GM19193 (cell line): Measurements from ENCODE around the gene CACNA1C.

Source experiments
- POLR2A ChIP-seq: IDR thresholded peaks from 4 replicates; pipeline ENCODE4 v1.6.1; 2011; ENCODE audit not compliant: insufficient read depth, insufficient read length; ENCODE audit errors: extremely low read depth

Gene CACNA1C

DNA sequence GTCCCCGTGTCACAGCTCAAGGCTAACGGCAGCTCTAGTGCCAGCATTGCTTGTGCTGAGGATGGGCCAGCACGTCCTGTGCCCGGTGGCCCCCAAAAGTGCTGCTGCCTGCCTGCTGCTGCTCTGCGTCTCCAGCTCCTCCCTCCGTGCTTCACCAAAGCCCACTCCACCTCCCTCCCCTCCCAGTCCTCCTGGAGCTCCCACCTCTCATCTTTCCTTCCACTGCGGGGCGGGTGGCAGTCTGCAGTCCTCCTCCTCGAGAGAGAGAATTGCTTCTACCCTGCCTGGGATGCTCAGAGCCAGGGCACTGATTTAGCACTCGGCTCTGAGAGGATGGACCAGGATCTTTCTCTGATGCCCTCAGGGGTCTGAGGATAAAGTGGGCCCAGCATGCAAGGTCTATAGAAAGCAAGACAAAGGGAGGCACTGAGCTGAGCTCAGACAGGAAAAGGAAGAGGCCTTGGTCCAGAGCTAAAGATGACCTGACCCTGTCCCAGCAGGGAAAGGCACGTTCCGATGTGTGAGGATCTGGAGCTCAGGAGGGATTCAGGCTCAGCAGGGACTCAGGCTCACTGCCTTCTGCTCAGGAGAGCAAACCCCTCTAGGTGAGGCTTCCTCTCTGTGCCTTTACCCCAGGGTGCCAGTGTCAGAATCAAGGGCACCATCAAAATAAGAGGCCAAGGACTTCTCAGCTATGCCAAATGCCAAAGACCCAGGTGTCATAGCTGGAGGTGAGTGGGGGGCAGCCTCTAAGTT lies 628.8 kb downstream of the CACNA1C start:
- TF ChIP-seq POLR2A, result no peak

DNA sequence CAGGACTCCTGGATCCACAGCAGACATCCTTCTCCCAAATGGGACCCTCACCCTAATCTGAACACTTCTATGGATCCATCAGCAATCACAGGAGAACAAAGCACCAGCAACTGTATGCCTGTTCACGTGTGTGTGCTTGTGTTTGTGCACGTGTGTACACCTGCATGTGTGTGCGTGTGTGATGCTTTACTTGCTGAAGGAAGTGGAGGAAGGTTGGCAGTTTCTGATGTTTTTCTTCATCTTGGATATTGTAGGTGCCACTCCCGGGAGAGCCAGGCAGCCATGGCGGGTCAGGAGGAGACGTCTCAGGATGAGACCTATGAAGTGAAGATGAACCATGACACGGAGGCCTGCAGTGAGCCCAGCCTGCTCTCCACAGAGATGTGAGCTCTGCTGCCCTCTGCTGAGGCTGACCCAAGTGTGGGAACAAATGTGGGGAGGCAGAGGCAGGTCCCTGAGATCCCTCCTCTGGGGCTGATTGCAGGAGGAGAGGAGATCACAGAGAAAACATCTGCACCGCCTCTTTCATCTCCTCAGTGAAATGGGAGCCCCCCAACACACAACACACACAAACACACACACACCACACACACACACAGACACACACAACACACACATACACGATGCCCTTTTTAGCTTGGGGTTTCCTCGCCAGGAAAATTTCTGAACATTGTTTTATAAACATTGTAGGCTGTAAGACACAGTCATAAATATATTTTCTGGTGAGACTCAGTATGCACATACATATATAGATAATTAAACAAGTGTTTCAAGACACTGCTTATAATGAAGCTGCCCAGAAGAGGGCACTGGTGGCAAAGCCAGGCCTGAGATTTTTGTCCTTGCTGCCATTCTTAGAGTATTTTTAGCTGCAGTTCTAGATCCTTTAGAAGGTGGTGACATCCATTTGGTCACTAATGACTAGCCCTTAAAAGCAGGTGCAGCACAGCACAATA lies 629.8 kb downstream of the CACNA1C start:
- TF ChIP-seq POLR2A, result no peak

DNA sequence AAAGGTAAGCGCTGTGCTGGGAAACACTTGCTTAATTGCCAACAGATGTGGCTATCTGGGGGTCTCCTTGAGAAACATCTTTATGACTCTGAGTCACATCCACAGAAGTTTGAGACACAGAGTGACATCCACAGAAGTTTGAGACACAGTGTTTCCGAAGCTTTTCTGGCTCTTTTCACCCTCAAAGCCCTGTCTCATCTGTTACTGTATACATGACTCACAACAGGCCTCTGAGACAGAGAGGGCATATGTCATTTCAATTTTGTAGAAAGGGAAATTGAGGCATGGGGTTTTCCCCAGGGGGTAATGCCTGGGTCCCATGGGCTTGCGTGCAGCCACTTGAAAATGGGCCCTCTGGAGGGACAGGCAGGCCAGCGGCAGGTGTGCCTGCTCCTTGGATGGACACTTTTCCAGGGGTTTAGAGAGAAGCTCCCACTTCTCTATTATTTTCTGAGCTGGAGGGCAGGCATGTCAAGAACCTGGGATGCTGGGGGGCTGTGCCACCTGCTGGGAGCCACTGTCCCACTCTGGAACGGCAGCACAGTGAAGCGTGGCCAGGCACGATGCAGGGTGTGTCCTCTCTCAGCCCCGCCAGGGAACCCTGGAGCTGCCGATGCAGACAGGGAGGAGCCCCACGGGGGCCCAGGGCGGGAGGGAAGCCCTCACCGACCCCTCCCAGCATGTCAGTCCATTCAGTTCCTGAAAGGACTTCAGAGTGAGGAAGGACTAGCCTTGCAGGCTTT lies 630.7 kb downstream of the CACNA1C start:
- TF ChIP-seq POLR2A, result no peak

DNA sequence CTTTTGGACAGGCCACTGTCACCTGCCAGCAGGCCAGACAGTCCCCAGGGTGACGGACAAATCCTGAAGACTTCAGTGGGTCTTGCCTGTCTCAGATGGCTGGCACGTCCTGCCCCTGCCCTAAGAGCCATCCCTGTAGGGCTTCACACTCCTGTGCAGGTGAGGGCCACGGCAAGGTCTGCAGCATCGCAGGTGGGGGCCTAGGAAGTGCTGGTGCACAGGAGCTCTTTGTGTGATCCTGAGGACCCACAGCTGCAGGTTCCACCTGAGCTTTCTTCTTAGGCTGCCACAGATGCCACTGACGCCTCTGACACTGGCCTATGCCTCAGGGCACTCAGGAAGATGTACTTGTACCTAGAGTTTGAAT lies 633.5 kb downstream of the CACNA1C start:
- no peak for TF ChIP-seq POLR2A

DNA sequence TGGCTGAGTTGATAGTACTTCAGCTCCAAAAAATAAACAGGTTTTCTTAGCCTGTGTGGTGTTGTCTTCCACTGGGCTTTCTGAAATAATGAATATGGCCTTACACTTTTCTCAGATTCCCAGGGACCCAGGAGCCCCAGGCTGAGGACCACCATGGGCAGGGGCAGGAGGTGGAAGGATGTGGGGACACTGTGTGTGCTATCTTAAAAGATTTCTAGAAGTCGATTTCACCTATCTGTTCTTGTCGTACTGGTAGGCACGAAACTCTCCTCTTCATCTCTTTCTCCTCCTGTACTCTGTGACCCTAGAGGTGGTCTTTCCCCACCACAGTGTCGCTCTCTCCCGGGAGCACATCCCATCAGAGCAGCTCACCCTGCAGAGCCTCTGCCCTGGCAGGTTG lies 634.3 kb downstream of the CACNA1C start:
- TF ChIP-seq POLR2A, result no peak

DNA sequence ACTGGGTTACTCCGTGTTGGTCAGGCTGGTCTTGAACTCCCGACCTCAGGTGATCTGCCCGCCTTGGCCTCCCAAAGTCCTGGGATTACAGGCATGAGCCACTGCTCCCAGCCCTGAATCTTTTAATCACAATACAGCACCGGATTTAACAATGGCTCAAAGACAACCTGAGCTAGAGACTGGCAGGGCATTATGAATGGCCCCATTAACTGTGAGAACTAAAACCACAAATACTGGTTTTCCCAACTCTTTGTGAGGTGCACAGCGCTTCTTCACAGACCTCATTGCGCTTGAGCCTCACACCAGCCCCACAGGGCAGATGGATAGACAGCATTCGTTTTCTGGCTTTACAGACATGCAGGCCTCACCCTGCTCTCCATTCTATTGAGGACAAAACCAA lies 634.9 kb downstream of the CACNA1C start:
- TF ChIP-seq POLR2A, result no peak

DNA sequence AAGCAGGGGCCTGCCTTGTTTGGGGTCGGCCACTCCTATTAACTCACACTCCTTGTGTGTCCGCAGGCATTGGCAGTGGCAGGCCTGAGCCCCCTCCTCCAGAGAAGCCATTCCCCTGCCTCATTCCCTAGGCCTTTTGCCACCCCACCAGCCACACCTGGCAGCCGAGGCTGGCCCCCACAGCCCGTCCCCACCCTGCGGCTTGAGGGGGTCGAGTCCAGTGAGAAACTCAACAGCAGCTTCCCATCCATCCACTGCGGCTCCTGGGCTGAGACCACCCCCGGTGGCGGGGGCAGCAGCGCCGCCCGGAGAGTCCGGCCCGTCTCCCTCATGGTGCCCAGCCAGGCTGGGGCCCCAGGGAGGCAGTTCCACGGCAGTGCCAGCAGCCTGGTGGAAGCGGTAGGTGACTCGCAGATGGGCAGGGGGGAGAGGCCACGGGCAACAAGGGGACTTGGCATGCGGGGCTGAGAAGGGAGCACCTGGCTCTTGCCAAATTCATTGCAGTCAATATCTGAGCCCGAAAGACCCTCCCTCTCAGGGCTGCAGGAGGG lies 635.7 kb downstream of the CACNA1C start:
- TF ChIP-seq POLR2A, result no peak

DNA sequence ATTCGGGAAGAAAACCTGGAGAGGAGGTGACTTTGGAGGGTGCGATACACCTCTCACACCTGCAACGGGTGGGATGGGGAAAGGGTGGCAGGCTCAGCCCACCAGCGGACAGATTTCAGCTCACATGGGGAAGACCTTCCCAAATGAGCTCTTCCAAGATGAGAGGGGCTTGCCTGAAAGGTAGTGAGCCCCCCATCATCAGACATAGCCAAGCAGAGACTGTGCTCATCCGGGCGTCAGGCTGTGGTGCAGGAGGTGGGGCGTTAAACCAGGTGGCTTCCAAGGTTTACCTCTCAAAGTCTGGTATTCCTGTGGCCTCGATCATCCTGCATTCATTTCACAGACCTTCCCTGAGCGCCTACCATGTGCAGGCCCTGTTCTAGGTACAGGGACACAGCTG lies 636.6 kb downstream of the CACNA1C start:
- TF ChIP-seq POLR2A, result no peak

DNA sequence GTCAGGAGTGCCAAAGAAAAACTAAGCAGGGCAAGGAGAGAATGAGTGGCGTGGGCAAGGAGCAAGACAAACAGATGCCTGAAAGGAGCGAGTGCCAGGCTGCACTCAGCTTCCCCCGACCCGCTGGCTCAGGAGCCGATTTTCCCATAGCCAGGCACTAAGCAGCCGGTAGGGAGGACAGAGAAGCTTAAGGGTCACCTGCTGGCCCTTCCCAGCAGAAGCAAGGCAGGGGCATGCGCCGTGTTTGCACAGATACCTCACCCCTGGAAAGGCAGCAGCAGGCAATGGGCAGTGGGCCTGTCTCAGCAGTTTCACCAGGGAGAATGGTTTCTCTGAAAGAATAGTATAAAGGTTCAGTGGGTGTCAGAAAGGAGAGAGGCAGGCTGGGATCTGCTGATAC lies 637.1 kb downstream of the CACNA1C start:
- no peak for TF ChIP-seq POLR2A

DNA sequence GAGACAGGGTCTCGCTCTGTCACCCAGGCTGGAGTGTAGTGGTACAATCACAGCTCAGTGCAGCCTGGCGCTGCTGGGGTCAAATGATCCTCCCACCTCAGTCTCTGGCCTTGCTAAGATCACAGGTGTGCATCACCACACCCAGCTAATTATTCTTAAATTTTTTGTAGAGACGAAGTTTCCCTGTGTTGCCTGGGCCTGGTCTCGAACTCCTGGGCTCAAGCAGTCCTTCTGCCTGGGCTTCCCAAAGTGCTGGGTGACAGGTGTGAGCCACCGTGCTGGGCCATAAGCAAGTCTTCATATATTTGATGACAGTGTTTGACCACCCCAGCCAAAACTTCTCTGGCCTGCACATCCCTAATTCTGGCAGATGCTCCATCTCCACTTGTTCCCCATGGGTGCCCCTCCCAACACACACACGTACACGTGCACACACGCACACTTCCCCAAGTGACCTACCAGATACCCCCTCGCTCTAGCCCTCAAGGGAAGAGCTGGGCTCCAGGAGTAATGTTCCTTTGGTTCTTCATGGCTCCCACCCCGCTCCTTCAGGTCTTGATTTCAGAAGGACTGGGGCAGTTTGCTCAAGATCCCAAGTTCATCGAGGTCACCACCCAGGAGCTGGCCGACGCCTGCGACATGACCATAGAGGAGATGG lies 637.7 kb downstream of the CACNA1C start:
- TF ChIP-seq POLR2A, result no peak

DNA sequence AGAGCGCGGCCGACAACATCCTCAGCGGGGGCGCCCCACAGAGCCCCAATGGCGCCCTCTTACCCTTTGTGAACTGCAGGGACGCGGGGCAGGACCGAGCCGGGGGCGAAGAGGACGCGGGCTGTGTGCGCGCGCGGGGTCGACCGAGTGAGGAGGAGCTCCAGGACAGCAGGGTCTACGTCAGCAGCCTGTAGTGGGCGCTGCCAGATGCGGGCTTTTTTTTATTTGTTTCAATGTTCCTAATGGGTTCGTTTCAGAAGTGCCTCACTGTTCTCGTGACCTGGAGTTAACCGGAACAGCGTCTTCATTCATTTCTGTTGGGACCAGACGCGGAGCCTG lies 638.2 kb downstream of the CACNA1C start:
- no peak for TF ChIP-seq POLR2A

DNA sequence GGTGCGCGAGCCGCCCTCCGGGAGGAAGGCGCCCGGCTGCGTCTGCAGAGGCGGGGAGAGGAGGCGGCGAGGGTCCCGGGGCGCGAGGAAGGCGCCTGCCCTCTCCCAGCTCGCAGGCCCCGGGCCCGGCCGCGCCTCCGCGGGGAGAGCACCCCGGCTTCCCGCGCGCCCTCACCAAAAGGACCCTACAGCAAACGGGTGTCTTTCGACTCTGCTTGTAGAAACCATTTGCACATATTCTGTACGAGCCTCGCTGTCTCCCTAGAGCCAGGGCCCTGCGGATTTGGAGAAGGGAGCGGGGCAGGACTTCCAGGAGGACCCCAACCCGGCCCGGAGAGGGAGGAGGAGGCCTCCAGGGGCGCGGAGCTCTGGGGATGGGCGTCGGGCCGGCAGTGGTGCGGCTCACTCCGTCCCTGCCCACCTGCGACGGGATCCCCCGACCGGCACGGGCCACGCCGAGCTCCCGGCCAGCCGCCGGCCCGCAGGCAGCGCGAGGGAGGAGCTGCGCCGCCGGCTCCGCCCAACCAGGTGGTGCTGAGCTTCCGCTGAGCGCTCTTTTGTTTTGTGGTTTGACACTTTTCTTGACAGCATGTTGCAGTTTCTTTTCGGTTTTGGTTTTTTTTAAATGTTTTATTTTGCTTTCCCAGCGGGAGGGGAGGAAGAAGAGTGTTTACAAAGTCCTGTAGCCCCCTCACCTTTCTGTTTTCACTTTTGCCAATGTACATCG lies 638.7 kb downstream of the CACNA1C start:
- no peak for TF ChIP-seq POLR2A

DNA sequence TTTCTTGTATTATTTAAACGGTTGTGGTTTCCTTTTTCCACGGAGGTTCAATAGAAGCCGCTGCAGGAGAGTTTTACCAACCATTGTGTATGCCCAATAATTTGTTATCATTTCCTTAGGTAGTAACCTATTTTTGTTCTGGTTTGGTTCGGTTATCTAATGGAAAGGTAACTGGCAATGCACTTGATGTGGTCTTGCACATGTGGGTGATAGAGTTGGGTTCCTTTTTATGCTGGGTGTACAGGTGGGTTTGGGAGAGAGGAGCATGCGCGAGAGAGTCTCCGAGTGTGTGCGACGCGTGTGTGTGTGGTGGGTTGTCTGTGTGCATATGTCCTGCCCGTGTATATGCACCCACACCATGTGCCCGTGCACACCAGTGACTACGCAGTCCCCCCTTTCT lies 639.3 kb downstream of the CACNA1C start:
- no peak for TF ChIP-seq POLR2A
